Islet precursor cell (in vitro differentiated cells): Measurements from ENCODE around the gene RPS21.

Source experiments
- DNase-seq: peaks from one replicate; pipeline ENCODE4 v3.0.0-alpha.2; 2018

Gene RPS21

DNA sequence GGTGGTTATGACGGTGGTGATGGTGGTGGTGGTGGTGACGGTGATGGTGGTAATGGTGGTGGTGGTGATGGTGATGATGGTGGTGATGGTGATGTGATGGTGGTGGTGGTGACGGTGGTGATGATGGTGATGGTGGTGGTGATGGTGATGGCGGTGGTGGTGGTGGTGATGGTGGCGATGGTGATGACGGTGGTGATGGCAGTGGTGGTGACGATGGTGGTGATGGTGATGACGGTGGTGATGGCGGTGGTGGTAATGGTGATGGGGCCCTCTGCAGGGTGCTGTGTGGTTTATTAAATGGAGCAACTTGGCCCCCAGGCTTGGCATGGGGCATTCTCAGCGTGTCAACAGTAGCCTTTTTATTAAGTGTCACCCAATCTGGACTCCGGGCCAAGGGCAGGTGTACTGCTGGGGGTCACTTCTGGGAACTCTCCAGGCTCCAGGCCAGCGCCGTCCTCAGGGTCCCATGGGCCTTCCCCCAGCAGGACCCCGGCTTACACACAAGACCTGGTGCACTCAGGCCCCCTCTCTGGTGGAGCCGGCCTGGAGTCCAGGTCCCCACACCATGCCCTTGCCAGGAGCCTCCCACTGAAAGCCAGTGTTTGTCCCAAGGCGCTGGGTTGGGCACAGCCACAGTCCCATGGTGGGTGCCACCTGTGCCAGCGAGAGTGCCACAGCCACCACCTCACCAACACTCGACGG, 11.4 kb downstream of the RPS21 start:
- no peak for DNase-seq

GRCh38 chr20:62400021-62400420, 13.1 kb downstream of the RPS21 start:
- no peak for DNase-seq

DNA sequence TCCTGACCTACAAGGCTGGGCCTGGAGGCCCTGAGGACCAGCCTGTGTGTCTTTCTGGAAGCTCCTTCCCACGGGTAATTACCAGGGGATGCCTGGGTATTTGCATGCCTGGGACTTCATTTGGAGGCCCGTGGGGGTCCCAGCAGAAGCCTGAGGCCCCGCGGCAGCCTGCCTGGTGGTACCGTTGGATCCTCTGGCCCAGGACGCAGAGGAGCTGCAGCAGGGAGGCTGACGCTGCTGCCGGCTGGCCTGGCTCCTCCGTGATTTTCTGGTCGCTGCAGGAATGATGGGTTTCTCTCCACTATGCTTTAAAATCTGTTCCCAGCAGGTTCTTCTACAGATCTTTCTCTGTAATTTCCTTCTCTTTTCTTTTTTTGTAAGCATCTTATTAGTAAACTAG, 13.6 kb downstream of the RPS21 start:
- DNase-seq, result no peak

DNA sequence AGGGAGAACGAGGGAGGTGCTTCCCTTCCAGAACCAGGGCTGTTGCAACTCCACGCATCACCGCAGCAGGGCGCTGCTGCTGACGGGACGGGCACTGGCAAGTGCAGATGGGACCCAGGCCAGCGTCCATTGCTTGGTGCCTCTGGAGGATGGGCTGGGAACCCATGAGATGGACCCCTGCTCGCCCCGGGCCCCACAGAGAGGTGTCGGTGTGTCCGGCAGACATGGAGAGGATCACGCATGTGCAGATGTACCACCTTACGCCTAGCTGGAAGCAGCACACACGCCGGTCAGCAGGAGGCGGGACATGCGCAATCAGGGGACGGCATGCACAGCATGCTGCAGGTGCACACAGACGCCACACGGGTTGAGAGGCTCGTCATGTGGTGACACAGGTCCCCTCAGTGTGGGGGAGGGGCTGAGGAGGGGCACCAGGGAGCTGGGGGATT, 14.5 kb downstream of the RPS21 start:
- peak; percentile 73 for DNase-seq

- DNase-seq, result no peak
Measured at GRCh38 chr20:62402456-62403150, 15.7 kb downstream of the RPS21 start.

DNA sequence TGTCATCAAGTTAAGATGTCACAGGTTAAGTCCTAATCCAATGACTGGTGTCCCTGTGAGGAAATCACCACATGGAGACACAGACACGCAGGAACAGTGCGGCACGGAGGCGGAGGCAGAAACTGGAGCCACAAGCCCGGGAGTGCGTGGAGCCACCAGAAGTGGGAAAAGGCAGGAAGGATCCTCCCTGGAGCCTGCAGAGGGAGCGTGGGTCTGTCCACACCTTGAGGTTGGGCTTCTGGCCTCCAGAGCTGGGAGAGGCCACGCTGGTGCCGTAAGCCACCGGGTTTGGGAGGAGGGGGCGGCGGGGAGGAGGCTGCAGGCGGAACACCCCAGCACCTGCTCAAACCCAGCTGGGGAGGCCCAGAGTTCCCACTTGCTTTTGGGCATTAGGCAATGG, 16.4 kb downstream of the RPS21 start:
- DNase-seq, result no peak

DNA sequence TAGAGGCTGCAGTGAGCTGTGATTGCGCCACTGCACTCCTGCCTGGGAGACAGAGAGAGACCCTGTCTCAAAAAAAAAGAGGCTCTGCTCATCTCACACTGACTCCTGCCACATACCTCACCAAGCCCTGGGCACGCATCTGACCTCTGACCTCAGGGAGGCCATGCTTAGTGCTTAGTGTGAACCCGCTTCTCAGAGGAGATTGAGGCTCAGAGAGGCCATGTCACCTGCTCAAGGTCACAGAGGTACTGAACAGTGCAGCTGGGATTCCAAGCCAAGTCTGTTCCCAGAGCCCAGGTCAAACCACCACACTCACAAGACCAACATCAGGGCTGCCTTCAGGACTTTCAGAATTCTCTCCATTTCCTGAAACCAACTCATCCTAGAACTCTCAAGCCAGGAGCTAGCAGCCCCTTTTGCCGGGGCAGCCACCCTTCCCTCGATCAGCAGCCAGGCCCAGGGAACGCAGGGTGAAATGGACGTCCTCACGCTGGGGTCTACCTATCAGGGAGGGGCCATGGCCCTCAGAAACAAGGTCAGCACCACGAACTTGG, 17.3 kb downstream of the RPS21 start:
- no peak for DNase-seq

DNA sequence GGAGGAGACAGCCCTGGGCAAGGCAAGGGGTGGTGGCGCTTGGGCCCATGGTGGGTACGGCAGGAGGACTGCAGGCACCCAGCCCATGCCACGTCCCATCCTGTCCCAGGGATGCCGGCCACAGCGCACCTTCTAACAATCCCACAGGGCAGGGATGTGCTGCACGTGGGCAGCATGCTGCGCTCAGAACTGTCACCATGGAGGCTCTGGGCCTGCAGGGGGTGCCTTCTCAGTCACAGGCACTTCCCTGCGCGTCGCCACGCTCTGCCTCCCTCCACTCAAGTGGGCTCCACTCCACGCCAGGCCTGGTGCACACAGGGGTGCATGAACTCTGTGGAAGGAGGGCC, 17.8 kb downstream of the RPS21 start:
- DNase-seq, result no peak

DNA sequence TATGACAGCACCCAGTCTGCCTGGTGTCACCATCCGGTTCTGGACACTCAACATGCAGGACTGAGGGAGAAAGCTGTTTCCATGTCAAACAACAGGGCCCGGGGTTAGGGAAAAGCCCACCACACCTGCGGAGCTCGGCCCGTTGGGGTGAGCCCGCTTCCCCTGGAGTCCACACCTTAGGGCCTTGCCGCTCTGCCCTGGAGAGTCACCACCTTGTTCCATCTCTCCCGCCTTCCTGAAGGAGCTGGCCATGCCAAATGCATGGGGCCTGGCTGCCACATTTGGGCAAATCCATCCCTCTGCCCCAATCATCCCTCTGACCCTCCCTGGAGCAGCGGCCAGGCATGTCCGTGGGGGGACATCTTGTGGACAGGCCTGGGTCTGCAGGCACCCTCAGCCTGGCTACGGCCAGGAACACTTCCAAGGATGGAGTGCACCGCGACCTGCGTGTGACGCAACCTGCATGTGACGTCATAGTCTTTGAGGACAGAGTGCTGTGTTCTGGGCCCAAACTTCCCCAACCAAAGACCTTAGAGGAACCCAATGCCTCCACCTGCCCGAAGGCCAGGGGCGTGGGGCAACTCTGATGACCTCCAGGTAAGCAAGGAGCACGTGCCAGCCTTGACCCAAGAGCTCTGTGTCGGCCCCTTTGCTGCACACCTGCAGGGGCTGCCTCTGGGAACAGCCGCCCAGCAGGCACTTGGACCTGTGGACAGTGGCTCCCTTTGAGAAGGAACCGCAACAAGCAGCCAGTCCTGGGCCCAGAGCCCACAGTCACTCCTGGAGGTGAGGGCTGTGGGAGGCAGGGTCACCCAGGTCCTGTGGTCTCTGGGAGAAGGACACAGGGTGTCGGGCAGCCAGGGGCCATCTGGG, 18.4 kb downstream of the RPS21 start:
- DNase-seq, result peak; percentile 83

GRCh38 chr20:62405981-62406513, 19.1 kb downstream of the RPS21 start:
- no peak for DNase-seq

- no peak for DNase-seq
Measured at GRCh38 chr20:62406635-62407176, 19.8 kb downstream of the RPS21 start.

GRCh38 chr20:62407221-62407992, 20.5 kb downstream of the RPS21 start, which contains the start of gene CABLES2:
CABLES2 (minus strand) TSS chr20:62407285; CDS start chr20:62407276, 9 bp downstream.
- DNase-seq, result peak; percentile 96

DNA sequence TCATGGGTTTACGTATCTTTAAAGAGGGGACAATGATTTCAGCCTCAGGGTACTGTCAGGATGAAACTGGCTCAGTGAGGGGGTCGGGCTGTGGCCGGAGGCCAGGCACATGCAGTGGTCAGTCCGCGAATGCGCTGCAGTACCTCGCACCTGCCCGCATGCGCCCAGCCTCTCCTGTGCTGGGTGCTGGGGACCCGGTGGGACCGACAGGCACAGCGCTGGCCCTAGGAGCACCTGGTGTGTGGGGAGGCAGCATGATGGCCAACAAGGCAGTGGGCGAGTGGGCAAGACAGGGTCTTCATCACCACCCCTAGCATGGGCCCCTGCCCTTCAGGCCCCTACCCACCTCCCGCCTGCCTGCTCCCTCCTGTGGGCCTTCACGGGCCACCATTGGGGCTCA, 21.2 kb downstream of the RPS21 start:
- DNase-seq, result no peak

- DNase-seq, result no peak
Measured at GRCh38 chr20:62408640-62409039, 21.7 kb downstream of the RPS21 start.

GRCh38 chr20:62409086-62409853, 22.4 kb downstream of the RPS21 start:
- DNase-seq, result no peak

GRCh38 chr20:62409931-62410745, 23.2 kb downstream of the RPS21 start:
- peak; percentile 81 for DNase-seq

DNA sequence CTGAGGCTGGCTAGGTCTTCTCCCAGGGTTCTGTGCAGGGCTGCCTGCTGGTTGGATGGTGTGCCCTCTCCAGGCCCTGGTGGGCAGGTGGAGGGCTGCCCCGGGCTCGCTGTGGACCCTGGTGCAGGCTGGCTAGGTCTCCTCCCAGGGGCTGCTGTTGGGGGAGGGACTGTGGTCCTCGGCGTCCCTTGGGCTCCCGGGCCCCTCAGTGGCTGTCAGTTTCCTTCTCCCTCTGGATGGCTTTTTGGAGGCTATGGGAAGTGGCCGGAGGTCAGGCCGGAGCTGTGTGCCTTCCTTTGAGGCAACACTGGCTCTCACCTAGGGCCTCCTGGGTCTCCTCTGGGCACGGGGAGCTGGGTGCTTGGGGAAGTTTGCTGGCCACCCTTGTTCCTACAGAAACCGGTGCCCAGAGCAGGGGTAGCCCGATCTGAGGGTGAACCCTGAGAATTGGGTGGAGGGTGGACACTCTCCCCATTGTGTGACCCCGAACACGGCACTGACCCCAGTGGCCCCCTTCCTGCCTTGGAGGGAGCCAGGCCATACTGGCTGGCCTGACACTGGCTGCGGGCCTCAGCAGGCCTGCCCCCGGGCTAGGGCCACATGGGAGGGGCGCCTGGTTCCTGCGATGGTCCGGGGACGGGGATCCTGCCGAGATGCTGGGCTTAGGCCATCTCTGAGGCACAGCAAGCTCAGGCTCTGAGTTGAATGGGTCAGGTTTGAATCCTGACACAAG, 24.0 kb downstream of the RPS21 start:
- no peak for DNase-seq

DNA sequence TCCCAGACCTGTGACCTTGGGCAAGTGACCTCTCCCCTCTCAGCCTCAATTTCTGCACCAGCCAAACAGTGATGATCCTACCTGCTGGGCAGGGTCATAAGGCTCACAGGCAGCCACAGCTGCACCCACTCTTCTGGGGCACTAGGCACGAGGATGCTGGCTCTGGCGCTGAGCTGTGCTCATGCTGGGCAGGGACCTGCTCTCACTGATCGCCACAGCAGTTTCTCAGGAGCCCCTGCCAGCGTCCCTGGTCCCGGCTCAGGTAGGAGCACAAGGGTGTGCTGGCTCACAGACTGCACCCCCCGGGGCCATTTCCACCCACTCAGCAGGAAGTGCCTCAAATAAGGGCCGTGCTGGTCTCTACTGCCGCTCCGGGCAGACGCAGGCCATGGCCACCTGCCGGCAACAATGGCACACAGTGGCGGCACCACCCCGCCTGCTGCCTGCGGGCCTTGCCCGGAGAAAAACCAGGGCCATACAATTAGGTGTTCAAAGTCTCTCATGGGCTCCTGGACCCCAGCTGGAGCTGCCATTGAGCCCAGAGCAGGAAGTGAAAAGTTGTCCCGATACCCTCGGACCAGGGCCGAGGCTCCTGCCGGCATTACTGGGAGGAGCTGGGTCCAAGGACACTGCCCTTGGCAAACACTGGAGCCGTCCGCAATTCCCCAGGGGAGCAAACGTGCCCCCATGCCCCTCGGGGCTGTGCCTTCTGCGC, 24.7 kb downstream of the RPS21 start:
- DNase-seq, result no peak
